NCI-H69 (cell line): Measurements from ENCODE around the gene OR5A1.
"Not testable (repeated sequence)": the region's sequence is repeated elsewhere in the genome, so short reads cannot be mapped to it uniquely, and the experiment has no call there.

Source experiments
- DNase-seq: peaks from one replicate; lab custom pipeline; 2025; lab: John Stamatoyannopoulos, UW

Gene OR5A1

GRCh38 chr11:59436169-59436568 is at the start of gene OR5A1:
TSS of gene OR5A1 (plus strand) at chr11:59436469. CDS start at chr11:59443169, 6,700 bp downstream.
- no peak for DNase-seq

GRCh38 chr11:59394186-59394585 is 42.1 kb upstream of the OR5A1 start:
- no peak for DNase-seq

GRCh38 chr11:59400461-59401261 is 35.6 kb upstream of the OR5A1 start:
- DNase-seq = no peak

GRCh38 chr11:59401262-59401552 is 35.1 kb upstream of the OR5A1 start:
- no peak for DNase-seq

GRCh38 chr11:59403546-59403945 is 32.7 kb upstream of the OR5A1 start:
- DNase-seq = no peak

GRCh38 chr11:59413646-59414045 is 22.6 kb upstream of the OR5A1 start:
- no peak for DNase-seq

- no peak for DNase-seq
Measured at GRCh38 chr11:59415111-59415510, 21.2 kb upstream of the OR5A1 start.

GRCh38 chr11:59416613-59417012 is 19.7 kb upstream of the OR5A1 start:
- DNase-seq = no peak

GRCh38 chr11:59417023-59417422 is 19.2 kb upstream of the OR5A1 start:
- DNase-seq = no peak

- DNase-seq = peak; percentile 15
Measured at GRCh38 chr11:59418156-59418555, 18.1 kb upstream of the OR5A1 start.

- DNase-seq = no peak
Measured at GRCh38 chr11:59423835-59424234, 12.4 kb upstream of the OR5A1 start.

- DNase-seq = no peak
Measured at GRCh38 chr11:59425131-59425530, 11.1 kb upstream of the OR5A1 start.

GRCh38 chr11:59426361-59427067 is 9.8 kb upstream of the OR5A1 start, which contains the start of gene OR5A2:
TSS of gene OR5A2 (minus strand) at chr11:59426413. CDS start at chr11:59422953, 3,460 bp downstream.
- peak; percentile 32 for DNase-seq

GRCh38 chr11:59427068-59427382 is 9.2 kb upstream of the OR5A1 start:
- DNase-seq = no peak

- peak; percentile 57 for DNase-seq
Measured at GRCh38 chr11:59429924-59430516, 6.2 kb upstream of the OR5A1 start.

- peak; percentile 21 for DNase-seq
Measured at GRCh38 chr11:59437770-59438169, 1.5 kb downstream of the OR5A1 start.

- not testable (repeated sequence) for DNase-seq
Measured at GRCh38 chr11:59445624-59446023, 9.4 kb downstream of the OR5A1 start.

- no peak for DNase-seq
Measured at GRCh38 chr11:59448484-59448883, 12.2 kb downstream of the OR5A1 start.

- no peak for DNase-seq
Measured at GRCh38 chr11:59456661-59457060, 20.4 kb downstream of the OR5A1 start, which contains the start of gene OR4D6. TSS of gene OR4D6 (plus strand) at chr11:59456961. CDS start at chr11:59456961, 0 bp downstream.

GRCh38 chr11:59459916-59460315 is 23.6 kb downstream of the OR5A1 start:
- no peak for DNase-seq

- DNase-seq = no peak
Measured at GRCh38 chr11:59463190-59463641, 26.9 kb downstream of the OR5A1 start.

- DNase-seq = no peak
Measured at GRCh38 chr11:59473015-59473414, 36.7 kb downstream of the OR5A1 start, which contains the start of gene OR4D10. TSS of gene OR4D10 (plus strand) at chr11:59473315. CDS start at chr11:59477430, 4,115 bp downstream.

- no peak for DNase-seq
Measured at GRCh38 chr11:59475176-59475575, 38.9 kb downstream of the OR5A1 start.
